ENCODE data around the gene DTD1.

DNA sequence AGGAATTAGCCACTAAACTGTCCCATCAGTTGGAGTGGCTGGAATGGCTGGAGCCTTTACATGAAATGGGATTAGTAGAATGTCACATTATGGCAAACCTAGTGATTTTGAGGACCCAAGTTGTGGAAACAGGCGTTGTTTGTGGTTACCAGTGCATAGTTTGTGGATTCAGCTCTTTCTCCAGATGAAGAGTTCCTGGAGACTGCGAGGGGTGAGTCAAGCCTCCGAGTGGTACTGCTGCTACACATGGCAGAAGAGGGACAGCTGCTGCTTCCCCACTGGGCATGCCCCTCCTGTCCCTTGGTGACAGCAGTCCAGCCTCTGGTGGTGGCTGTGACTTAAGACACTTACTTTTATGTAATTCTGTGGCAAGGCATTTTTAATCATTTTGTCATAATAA lies 131.6 kb downstream of the DTD1 start:
- TF ChIP-seq POLR2A (IDR thresholded peaks at IDR 0.05): no peak
- TF ChIP-seq, protein P1, sequence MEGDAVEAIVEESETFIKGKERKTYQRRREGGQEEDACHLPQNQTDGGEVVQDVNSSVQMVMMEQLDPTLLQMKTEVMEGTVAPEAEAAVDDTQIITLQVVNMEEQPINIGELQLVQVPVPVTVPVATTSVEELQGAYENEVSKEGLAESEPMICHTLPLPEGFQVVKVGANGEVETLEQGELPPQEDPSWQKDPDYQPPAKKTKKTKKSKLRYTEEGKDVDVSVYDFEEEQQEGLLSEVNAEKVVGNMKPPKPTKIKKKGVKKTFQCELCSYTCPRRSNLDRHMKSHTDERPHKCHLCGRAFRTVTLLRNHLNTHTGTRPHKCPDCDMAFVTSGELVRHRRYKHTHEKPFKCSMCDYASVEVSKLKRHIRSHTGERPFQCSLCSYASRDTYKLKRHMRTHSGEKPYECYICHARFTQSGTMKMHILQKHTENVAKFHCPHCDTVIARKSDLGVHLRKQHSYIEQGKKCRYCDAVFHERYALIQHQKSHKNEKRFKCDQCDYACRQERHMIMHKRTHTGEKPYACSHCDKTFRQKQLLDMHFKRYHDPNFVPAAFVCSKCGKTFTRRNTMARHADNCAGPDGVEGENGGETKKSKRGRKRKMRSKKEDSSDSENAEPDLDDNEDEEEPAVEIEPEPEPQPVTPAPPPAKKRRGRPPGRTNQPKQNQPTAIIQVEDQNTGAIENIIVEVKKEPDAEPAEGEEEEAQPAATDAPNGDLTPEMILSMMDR (IDR thresholded peaks at IDR 0.05): no peak

Data from gastroesophageal sphincter (tissue), 3 donors.